Neural crest cell (in vitro differentiated cells): ENCODE results near the gene IFITM5. TPM values are rescaled to one million over a fixed set of nuclear protein-coding genes. Genes with fewer than 3 reads are reported as not detected.
"Not testable (repeated sequence)": the region's sequence is repeated elsewhere in the genome, so short reads cannot be mapped to it uniquely, and the experiment has no call there.

ENCODE experiments used
- DNase-seq: peaks from one replicate; pipeline ENCODE4 v3.0.0; 2021; ENCODE audit warnings: low read depth, mixed read lengths, low spot score
- H3K27ac Mint-ChIP-seq: one replicate; pipeline ENCODE4 v1.8.0; 2021; ENCODE audit warnings: mild to moderate bottlenecking, mixed read lengths; ENCODE audit not compliant: unreplicated experiment
- H3K27me3 Mint-ChIP-seq: 2 replicates; pipeline ENCODE4 v1.8.0; 2021; ENCODE audit warnings: low read depth, mild to moderate bottlenecking, mixed read lengths
- H3K36me3 Mint-ChIP-seq: 2 replicates; pipeline ENCODE4 v1.8.0; 2021; ENCODE audit warnings: low read depth, mild to moderate bottlenecking, mixed read lengths
- H3K4me1 Mint-ChIP-seq: 2 replicates; pipeline ENCODE4 v1.8.0; 2021; ENCODE audit warnings: mixed read lengths
- H3K4me3 Mint-ChIP-seq: one replicate; pipeline ENCODE4 v1.8.0; 2021; ENCODE audit warnings: mild to moderate bottlenecking, mixed read lengths
- H3K9me3 Mint-ChIP-seq: 2 replicates; pipeline ENCODE4 v1.8.0; 2021; ENCODE audit warnings: mixed read lengths
- total RNA-seq: library from RNA; stranded (reverse); gene quantifications from 2 replicates; pipeline ENCODE4 v1.2.1, GENCODE V29; 2021
- TF ChIP-seq, protein P1 (sequence below): fragments of 200-600 bp; sonication (generic); conservative IDR thresholded peaks from 2 replicates; pipeline ENCODE4 v1.5.0; 2021; ENCODE audit warnings: antibody characterized with exemption, mild to moderate bottlenecking

IFITM5 gene
- total RNA-seq, 1 donor from 2014 or later, result not detected

DNA sequence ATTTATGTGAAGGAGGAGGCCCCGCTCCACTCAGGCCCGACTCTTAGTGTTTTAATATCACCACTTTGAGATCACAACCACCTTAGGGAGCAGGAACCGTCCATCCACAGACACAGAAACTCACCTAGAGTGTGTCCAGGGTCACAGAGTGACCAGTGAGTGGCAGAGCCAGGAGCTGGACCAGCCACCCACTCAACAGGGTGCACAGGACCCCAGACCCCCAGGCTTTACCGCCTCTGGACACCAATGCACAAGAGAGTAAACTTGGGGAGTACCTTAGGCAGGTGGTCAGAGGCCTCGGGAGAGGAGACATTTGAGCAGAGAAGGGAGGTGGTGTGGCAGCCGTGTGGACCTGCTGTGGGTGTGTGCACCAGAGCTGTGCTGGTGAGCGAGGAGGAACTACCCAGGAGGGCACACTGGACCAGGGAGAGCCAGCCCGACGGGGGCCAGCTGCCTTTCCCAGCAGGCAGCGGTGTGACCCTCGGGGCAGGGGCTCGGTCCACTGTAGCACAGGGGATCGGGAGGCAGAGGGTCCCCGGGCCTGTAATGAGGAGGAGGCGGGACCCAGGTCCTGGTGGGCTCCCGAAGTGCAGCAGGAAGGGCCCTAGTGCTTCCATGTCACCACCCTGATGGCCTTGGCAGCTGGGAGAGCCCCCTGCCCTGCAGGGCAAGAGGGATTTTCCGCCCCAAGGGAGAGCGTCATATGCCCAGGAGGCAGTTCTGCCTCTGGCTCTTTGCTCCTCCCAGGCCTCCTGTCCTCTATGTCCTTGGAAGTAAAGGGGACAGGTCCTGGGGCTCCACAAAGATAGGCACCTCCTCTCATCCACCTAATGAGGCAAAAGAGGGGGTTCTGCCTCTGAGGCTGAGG, 28.6 kb downstream of the IFITM5 start:
- H3K36me3 Mint-ChIP-seq, result no peaks in the 10 kb centered on the region
- no peak overlapping the region for H3K4me3 Mint-ChIP-seq
- peaks cover 30% of the 10 kb centered on the region for H3K4me1 Mint-ChIP-seq
- H3K9me3 Mint-ChIP-seq, result peaks cover 2% of the 10 kb centered on the region
- H3K27me3 Mint-ChIP-seq, result no peaks in the 10 kb centered on the region
- DNase-seq, result no peak
- TF ChIP-seq, protein P1, sequence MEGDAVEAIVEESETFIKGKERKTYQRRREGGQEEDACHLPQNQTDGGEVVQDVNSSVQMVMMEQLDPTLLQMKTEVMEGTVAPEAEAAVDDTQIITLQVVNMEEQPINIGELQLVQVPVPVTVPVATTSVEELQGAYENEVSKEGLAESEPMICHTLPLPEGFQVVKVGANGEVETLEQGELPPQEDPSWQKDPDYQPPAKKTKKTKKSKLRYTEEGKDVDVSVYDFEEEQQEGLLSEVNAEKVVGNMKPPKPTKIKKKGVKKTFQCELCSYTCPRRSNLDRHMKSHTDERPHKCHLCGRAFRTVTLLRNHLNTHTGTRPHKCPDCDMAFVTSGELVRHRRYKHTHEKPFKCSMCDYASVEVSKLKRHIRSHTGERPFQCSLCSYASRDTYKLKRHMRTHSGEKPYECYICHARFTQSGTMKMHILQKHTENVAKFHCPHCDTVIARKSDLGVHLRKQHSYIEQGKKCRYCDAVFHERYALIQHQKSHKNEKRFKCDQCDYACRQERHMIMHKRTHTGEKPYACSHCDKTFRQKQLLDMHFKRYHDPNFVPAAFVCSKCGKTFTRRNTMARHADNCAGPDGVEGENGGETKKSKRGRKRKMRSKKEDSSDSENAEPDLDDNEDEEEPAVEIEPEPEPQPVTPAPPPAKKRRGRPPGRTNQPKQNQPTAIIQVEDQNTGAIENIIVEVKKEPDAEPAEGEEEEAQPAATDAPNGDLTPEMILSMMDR, result no peak
- H3K27ac Mint-ChIP-seq, result no peak overlapping the region

- DNase-seq, result no peak
- H3K27ac Mint-ChIP-seq, result no peak overlapping the region
- H3K9me3 Mint-ChIP-seq, result peaks cover 2% of the 10 kb centered on the region
- TF ChIP-seq, protein P1, result no peak
- peaks cover 30% of the 10 kb centered on the region for H3K4me1 Mint-ChIP-seq
- H3K36me3 Mint-ChIP-seq, result no peaks in the 10 kb centered on the region
- H3K27me3 Mint-ChIP-seq, result no peaks in the 10 kb centered on the region
- no peak overlapping the region for H3K4me3 Mint-ChIP-seq
Measured at GRCh38 chr11:269146-269890, 30.0 kb downstream of the IFITM5 start.

- not testable (repeated sequence) for DNase-seq, H3K9me3 Mint-ChIP-seq, H3K27me3 Mint-ChIP-seq, H3K36me3 Mint-ChIP-seq, H3K27ac Mint-ChIP-seq, H3K4me3 Mint-ChIP-seq
- H3K4me1 Mint-ChIP-seq, result peaks cover 26% of the 10 kb centered on the region
Measured at GRCh38 chr11:268716-269145, 30.6 kb downstream of the IFITM5 start.

GRCh38 chr11:267491-267994, 31.8 kb downstream of the IFITM5 start:
- Mint-ChIP-seq H3K9me3 (peaks cover 2% of the 10 kb centered on the region), H3K27me3 (no peaks in the 10 kb centered on the region), H3K4me3 (no peak overlapping the region), H3K36me3 (no peaks in the 10 kb centered on the region), H3K27ac (peak overlapping the region; percentile 81), H3K4me1 (peaks cover 16% of the 10 kb centered on the region)
- TF ChIP-seq, protein P1, result no peak
- DNase-seq, result no peak

- H3K9me3 Mint-ChIP-seq, result peaks cover 4% of the 10 kb centered on the region
- H3K27me3 Mint-ChIP-seq, result no peaks in the 10 kb centered on the region
- peaks cover 16% of the 10 kb centered on the region for H3K4me1 Mint-ChIP-seq
- no peak overlapping the region for H3K4me3 Mint-ChIP-seq
- H3K36me3 Mint-ChIP-seq, result no peaks in the 10 kb centered on the region
- TF ChIP-seq, protein P1, result no peak
- DNase-seq, result no peak
- H3K27ac Mint-ChIP-seq, result no peak overlapping the region
Measured at GRCh38 chr11:266676-267439, 32.5 kb downstream of the IFITM5 start.
